HG03060 (cell line): ENCODE results near the gene GMPPB.

ENCODE experiments used
- ATAC-seq: cut with Tn5 transposase; IDR thresholded peaks from one replicate; pipeline ENCODE4 v1.9.1; 2021; ENCODE audit warnings: low read depth, moderate number of reproducible peaks; ENCODE audit not compliant: unreplicated experiment

Gene GMPPB

DNA sequence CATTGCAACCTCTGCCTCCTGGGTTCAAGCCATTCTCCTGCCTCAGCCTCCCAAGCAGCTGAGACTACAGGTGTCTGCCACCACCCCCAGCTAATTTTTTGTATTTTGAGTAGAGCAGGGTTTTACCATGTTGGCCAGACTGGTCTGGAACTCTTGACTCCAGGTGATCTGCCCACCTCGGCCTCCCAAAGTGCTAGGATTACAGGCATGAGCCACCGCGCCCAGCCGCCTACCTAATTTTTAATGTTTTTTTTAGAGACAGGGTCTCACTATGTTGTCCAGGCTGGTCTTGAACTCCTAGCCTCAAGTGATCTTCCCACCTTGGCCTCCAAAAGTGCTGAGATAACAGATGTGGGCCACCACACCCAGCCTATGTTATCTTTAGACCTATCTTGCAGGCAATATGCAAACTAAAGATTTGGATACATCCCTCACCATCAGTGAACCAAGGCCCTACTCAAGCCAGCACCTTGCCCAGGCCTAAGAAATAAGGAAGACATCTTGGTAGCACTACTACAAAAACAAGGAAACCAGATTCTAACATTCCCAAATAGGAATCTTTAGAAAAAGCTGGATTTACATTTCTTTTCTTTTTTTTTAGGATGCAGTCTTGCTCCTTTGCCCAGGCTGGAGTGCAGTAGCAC, 6.3 kb upstream of the GMPPB start:
- no peak for ATAC-seq

GRCh38 chr3:49727924-49728361, 4.2 kb upstream of the GMPPB start:
- ATAC-seq, result no peak

- ATAC-seq, result no peak
Observed at GRCh38 chr3:49727154-49727923, 3.6 kb upstream of the GMPPB start.

DNA sequence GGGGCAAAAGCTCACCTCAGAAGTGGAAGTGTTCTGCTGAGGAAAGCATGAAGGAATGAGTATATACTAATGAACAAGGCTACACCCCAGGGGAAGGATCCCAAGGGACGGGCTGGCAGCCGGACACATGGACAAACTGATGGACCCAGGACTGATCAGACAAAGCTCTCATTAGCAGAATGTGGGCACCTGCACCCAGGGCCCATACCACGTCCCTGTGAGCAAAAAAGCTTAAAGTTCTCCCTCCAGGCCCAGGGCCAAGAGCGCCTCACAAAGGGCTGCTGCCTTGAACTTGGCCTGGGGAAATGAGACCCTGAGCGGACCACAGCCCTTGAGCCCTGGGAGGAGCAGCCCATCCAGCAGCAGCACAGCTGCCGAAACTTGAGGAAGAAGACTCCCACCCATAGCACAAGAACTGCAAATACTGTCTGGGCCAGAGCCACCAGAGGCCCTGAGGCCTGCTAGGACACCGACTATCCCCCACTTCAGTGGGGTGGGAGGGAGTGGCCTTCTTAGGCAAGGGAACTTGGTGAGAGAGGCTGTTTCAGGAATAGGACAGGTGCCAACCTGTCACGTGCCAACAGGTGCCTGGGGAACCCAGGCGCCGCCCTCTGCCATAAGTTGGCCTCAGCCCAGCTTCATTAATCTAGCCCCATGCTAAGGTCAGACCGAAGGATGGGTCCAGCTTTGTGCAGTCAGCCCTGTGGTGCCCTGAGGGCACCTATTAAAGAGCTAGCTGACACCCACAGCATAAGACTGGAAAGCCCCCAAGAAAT, 2.3 kb upstream of the GMPPB start:
- no peak for ATAC-seq

- ATAC-seq, result no peak
Observed at GRCh38 chr3:49724586-49724985, 835 bp upstream of the GMPPB start.

DNA sequence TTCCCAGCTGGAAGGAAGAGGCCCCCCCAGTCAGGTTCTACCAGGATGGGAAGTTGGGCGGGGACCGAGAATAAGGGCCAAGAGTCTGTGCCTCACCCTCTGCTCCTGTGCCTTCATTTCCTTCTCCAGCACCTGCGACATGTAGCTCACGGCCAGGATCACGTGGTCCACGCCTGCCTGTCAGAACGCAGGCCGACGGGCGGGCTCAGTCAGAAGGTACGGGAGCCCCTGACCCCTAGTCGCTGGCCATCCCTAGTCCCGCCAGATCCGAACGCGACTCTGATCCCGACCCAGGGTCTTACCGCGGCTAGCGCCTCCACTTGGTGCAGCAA, 489 bp downstream of the GMPPB start:
- no peak for ATAC-seq

DNA sequence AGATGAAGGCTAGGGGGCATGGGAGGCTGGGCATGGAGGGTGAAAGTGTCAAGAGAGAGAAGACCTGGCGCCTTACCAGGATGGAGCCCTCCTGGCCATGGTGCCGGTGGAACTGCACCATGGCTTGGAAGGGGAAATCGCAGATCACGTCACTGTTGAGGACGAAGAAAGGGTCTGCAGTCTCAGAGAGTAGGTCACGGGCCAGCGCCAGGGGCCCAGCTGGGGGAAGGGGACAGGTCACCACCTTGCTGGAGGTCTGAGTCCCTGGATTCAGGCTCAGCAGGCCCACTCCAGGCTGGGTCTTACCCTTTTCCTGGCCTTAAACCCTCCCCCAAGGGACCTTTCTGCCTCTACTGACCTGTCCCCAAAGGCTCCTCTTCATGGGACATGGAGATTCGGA, 855 bp downstream of the GMPPB start:
- ATAC-seq, result no peak

DNA sequence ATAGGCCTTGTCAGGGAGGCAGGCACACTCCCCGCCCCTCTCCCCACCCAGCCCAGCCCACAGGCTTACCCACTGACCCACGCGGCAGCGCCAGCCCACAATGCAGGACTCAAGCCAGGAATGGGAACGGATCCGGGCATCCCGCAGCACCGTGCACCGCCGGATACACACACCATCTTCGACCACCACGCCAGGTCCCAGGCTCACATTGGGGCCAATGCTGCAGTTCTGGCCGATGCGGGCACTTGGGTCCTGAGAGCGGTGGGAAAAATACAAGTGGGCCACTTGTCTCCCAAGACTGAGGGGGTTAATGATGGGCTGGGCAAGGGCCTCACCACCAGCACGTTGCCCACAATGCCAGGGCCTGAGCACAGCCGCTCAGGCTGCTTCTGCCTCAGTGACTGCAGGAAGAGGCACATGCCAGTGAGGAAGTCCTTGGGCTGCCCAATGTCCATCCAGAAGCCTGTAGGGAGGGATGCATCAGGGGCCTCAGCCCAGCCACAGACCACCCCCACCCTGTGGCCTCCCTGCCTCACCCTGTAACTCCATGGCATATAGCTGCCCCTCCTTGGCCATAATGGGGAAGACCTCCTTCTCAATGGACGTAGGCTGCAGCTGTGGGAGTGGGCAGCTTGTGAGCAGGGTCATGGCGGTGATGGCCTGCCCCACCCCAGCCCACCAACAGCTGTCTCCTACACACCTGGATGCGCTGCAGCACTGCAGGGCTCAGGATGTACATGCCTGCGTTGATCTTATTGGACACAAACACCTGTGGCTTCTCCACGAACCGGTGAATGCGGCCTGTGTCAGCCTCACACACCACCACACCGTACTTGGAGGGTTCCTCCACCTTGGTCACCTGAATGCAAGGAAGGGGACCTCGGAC, 1.6 kb downstream of the GMPPB start:
- ATAC-seq, result no peak

GRCh38 chr3:49721596-49721895, 2.2 kb downstream of the GMPPB start:
- ATAC-seq, result no peak

DNA sequence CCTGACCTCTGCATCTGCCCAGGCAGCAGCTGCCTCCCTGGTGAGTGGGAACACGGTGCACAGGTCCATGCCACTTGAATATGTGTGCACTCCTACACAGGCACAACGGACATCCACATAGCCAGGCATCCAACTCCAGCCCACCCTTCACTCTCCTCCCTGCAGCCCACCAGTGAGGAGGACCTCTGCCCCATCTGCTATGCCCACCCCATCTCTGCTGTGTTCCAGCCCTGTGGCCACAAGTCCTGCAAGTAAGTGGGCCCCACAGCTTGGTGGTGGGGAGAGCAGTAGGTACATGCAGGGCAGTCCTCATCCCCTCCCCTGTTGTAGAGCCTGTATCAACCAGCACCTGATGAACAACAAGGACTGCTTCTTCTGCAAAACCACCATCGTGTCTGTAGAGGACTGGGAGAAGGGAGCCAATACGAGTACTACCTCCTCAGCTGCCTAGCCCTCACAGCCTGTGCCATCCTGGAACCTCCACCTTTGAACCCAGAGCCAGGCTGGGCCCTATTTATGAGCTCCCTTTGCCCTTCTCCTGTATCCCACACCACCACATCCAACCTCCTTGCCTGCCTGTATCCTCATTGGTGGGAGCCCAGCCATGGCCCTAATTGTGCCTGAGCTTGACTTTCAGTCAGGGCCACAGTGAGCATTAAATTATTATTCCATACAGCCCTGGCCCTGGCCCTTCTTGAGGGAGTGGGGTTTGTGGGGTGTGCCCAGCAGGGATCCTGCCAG, 2.7 kb downstream of the GMPPB start:
- ATAC-seq, result no peak

DNA sequence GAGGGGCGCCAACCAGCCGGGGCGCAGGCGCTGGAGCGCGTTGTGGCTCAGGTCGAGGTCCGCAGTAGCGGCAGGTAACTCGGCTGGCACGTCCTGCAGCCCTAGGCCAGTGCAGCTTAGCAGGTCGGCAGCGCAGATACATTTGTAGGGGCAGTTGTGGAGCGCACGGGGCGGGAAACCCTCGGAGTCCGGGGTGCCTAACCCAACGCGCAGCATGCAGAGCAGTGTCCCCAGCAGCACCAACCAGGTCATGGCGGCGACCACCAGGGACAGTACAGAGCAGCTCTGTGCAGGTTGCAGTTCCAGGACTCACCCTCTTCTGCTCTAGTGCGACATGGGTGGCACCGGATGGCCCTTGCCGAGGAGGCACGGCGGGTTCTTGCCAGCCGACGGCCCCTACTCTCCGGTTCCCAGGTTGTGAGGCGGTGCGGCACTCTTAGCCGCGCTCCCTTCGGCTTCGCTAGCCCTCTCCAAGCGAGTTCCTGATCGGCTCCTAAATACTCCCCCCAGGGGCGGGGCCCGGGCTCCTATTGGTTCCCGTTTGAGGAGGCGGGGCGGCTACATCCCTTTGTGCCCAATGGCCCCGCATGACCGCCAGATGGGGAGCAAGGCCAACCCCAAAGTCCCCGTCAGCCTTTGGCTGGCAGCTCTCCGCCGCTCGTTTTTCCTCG, 4.4 kb downstream of the GMPPB start, which contains the start of gene AMIGO3:
Gene AMIGO3, minus strand, starts transcription at position 471 of the 671 bp plus-strand sequence. Its CDS starts 219 bp downstream, at position 252.
- peak; percentile 20 for ATAC-seq

GRCh38 chr3:49718858-49719213, 4.9 kb downstream of the GMPPB start:
- no peak for ATAC-seq

GRCh38 chr3:49717959-49718857, 5.5 kb downstream of the GMPPB start:
- ATAC-seq, result no peak

DNA sequence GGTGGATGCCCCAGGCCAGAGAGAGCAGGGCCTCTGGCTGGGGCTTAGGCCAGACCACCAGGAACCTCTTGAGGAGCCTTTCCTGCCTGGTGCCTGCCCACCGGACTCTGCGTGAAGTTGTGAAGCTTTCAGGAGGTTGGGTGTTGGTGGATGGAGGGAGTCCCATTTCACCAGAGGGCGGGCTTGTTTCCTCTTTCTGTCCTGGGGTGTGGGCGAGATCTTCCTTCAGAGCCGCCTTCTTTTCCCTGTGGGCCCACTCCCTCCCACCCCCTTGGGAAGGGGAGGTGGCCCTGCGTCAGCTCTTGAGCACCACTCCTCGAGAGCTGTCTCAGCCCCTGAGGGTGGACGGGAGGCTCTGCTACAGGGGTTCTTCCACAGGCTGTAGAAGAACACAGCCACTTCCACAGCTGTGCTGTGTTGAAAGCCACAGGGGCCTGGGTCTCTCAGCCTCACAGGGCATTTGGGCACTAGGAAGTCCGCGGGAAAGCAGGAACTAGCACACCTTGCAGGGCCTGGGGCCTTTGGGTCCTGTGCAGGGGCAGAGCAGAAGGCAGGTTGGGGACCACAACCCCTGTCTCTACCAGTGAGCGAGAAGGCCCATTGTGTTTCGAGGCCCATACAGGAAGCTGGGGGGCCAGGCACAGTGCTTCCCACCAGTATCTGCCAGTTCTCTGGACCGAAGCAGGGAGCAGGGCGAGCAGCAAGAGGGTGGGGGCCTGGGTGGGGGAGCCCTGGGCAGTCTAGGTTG, 6.4 kb downstream of the GMPPB start:
- no peak for ATAC-seq

DNA sequence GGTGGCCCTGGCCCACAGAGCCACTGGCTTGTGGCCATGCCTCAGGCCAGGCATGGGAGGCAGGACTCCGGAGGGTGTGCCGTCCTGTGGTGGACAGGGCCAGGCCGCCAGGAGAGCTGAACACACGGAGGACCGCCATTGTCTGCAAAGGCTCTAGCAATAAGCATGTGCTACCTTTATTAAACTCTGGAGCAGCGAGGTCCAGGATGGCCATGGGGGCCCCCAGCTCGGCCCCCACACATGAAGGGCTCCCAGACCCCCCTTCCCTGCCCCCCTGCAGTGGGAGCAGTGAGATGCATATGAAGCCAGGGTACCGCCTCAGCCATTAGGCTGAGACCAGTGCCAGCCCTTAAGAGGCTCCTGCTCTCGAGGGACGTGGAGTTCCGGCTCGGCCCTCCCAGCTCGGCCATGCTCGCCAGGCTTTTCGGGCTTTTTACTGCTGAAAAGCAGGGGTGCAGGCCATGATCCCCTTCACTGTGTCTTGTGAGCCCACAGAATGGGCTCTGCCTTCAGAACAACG, 7.0 kb downstream of the GMPPB start:
- no peak for ATAC-seq

GRCh38 chr3:49716169-49716568, 7.6 kb downstream of the GMPPB start:
- no peak for ATAC-seq

DNA sequence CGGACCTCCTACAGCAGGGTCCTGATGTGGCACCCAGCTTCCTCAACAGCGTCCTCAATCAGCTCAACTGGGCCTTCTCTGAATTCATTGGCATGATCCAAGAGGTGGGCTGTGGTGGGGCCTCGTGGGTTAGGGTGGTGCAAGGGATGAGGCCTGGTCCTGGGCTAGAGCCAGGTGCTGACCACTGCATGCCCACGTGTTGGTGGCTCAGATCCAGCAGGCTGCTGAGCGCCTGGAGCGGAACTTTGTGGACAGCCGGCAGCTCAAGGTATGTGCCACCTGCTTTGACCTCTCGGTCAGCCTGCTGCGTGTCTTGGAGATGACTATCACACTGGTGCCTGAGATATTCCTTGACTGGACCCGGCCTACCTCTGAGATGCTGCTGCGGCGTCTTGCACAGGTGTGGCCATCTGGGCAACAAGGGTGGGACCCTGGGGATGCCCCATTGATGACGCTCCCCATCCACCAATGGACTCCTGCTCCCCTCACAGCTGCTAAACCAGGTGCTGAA, 8.1 kb downstream of the GMPPB start:
- no peak for ATAC-seq
